Keratinocyte (primary cell): Measurements from ENCODE around the gene CDHR2.

Experiments used
- CTCF ChIP-seq, 3 experiments: IDR thresholded peaks in 1 of 3; conservative IDR thresholded peaks in 1 of 3; optimal IDR thresholded peaks in 1 of 3; 2 replicates in 2 of 3; 3 replicates in 1 of 3; pipeline versions ENCODE3 to v1.5.1; 2011; ENCODE audit warnings: low read length in 3 of 3, mild to moderate bottlenecking in 3 of 3, moderate library complexity in 2 of 3, control low read depth in 1 of 3, inconsistent platforms in 1 of 3; ENCODE audit not compliant: insufficient read depth in 2 of 3; ENCODE audit errors: extremely low read depth in 1 of 3
- EZH2 ChIP-seq: IDR thresholded peaks from one replicate; pipeline ENCODE4 v1.6.1; 2012; ENCODE audit warnings: inconsistent platforms, mild to moderate bottlenecking, low read length, moderate library complexity

- TF ChIP-seq CTCF (optimal IDR thresholded peaks at IDR 0.05 in 1 of 3, IDR thresholded peaks at IDR 0.05 in 1 of 3, conservative IDR thresholded peaks at IDR 0.05 in 1 of 3; ENCODE audit: extremely low read depth in 1 of 3, insufficient read depth in 2 of 3, low read length in 3 of 3) (no peak), EZH2 (no peak)
These were observed 29.1 kb upstream of the CDHR2 start for GRCh38 chr5:176519810-176520720.
